HepG2 (cell line): ENCODE data around the gene LAMA5. TPM values are rescaled to one million over a fixed set of nuclear protein-coding genes. Genes with fewer than 3 reads are reported as not detected.

Experiments
- ATAC-seq: fragments of 200-7000 bp; cut with Tn5 transposase; 3 replicates; pipeline ENCODE4 v1.9.1; 2020; ENCODE audit warnings: mild to moderate bottlenecking, moderate library complexity
- BruUV-seq: library from RNA; stranded (reverse); fragments of 400-500 nt; replicated peaks from 2 replicates; lab custom pipeline; 2021; lab: Mats Ljungman, UMichigan
- CTCF ChIA-PET: fragments of 300-600 bp; formaldehyde crosslinking; extraction: SDS; loops from one replicate; lab custom pipeline; 2021; ENCODE audit warnings: low total read pairs, inconsistent platforms, low intra/inter-chr PET ratio; lab: Yijun Ruan, JAX
- POLR2A ChIA-PET: fragments of 350-600 bp; sonication (Branson Sonifier 250); formaldehyde crosslinking; loops from one replicate; lab custom pipeline; 2020; ENCODE audit warnings: antibody characterized with exemption, inconsistent platforms; lab: Yijun Ruan, JAX
- DNase-seq: peaks from one replicate; pipeline ENCODE4 v3.0.0-alpha.2; 2015; ENCODE audit warnings: low spot score
- FAIRE-seq: peaks from 3 replicates; lab custom pipeline; 2011; peaks lifted over from hg19 to GRCh38; lab: Jason Lieb, UNC
- H2AFZ ChIP-seq: one replicate; pipeline ENCODE4 v1.6.1; 2011; ENCODE audit warnings: low read length, inconsistent platforms
- H3K27ac ChIP-seq: fragments of 300-600 bp; 3 replicates; pipeline ENCODE4 v1.8.0; 2011; ENCODE audit warnings: mixed run types, mild to moderate bottlenecking, mixed read lengths, low read length, inconsistent platforms; ENCODE audit not compliant: insufficient read depth; ENCODE audit errors: extremely low read length
- H3K27me3 ChIP-seq, 2 experiments: fragments of 200-600 bp in 1 of 2; 2 replicates in 1 of 2; 3 replicates in 1 of 2; pipeline versions ENCODE4 v1.6.0 to v1.8.0; 2011; ENCODE audit warnings: low read length in 2 of 2, mild to moderate bottlenecking in 2 of 2, moderate library complexity in 2 of 2, inconsistent platforms in 1 of 2; ENCODE audit not compliant: insufficient read depth in 2 of 2, control insufficient read depth in 1 of 2
- H3K36me3 ChIP-seq, 2 experiments: fragments of 200-600 bp in 1 of 2; replicated peaks in 1 of 2; 2 replicates in 1 of 2; 3 replicates in 1 of 2; pipeline versions ENCODE4 v1.5.1 to v1.8.0; 2011; ENCODE audit warnings: low read length in 2 of 2, inconsistent platforms in 1 of 2; ENCODE audit not compliant: insufficient read depth in 2 of 2, control insufficient read depth in 1 of 2
- H3K4me1 ChIP-seq: 2 replicates; pipeline ENCODE4 v1.5.1; 2012; ENCODE audit warnings: low read length, inconsistent platforms; ENCODE audit not compliant: insufficient read depth
- H3K4me2 ChIP-seq: 2 replicates; pipeline ENCODE4 v1.6.0; 2011; ENCODE audit warnings: low read depth, low read length, inconsistent platforms
- H3K4me3 ChIP-seq, 3 experiments: fragments of 200-600 bp in 1 of 3; sonication (generic), shearing (Covaris generic) in 1 of 3; replicated peaks in 1 of 3; 2 replicates each; pipeline ENCODE4 v1.5.1; 2011 to 2016; ENCODE audit warnings: low read length in 3 of 3, inconsistent platforms in 2 of 3, low read depth in 2 of 3, mild to moderate bottlenecking in 2 of 3, control low read depth in 1 of 3, mixed read lengths in 1 of 3; ENCODE audit not compliant: insufficient read depth in 1 of 3
- H3K79me2 ChIP-seq: one replicate; pipeline ENCODE4 v1.6.1; 2011; ENCODE audit warnings: low read length, inconsistent platforms; ENCODE audit not compliant: insufficient read depth
- H3K9ac ChIP-seq: 2 replicates; pipeline ENCODE4 v1.6.0; 2011; ENCODE audit warnings: mild to moderate bottlenecking, low read depth, low read length, inconsistent platforms; ENCODE audit not compliant: insufficient read depth
- H3K9me3 ChIP-seq: 2 replicates; pipeline ENCODE4 v1.5.1; 2012; ENCODE audit warnings: mild to moderate bottlenecking, low read length
- H4K20me1 ChIP-seq: 2 replicates; pipeline ENCODE4 v1.6.0; 2011; ENCODE audit warnings: inconsistent platforms, mild to moderate bottlenecking, low read length, moderate library complexity; ENCODE audit not compliant: insufficient read depth
- BCL6 ChIP-seq: IDR thresholded peaks from 2 replicates; pipeline ENCODE4 v1.6.1; 2016; ENCODE audit warnings: missing genetic modification reagents, missing compliant biosample characterization
- MAFF ChIP-seq: IDR thresholded peaks from 2 replicates; pipeline ENCODE4 v1.6.1; 2011; ENCODE audit warnings: low read depth, low read length, improper control_type of control experiment
- RBFOX2 ChIP-seq: fragments of 200-400 bp; formaldehyde crosslinking; IDR thresholded peaks from 2 replicates; pipeline ENCODE4 v1.6.1; 2017; ENCODE audit warnings: low read depth, mild to moderate bottlenecking, low read length
- ZFP37 ChIP-seq: sonication (generic); formaldehyde crosslinking; IDR thresholded peaks from 2 replicates; pipeline ENCODE4 v1.4.0; 2020; ENCODE audit warnings: missing genetic modification reagents, borderline replicate concordance
- ZNF768 ChIP-seq: sonication (generic); formaldehyde crosslinking; IDR thresholded peaks from 2 replicates; pipeline ENCODE4 v1.4.0; 2020; ENCODE audit warnings: missing genetic modification reagents
- WGBS: methylation state at CpG from one replicate; pipeline ENCODE4 v1.1.6; 2017; ENCODE audit warnings: low lambda C conversion rate; 5-methylcytosine and 5-hydroxymethylcytosine counted together
- in situ Hi-C: cut with HindIII; loops from 2 replicates; pipeline ENCODE4 v1.10.0; 2017; ENCODE audit warnings: low pct_unique_long_range_greater_than_20kb; ENCODE audit not compliant: extremely low pct_ligation_motif_present
- intact Hi-C: fragments of 100-400 bp; cut with micrococcal nuclease; formaldehyde crosslinking; loops from one replicate; pipeline ENCODE4 v1.10.0; 2022; ENCODE audit not compliant: unreplicated experiment
- polyA plus RNA-seq, 8 experiments: library from polyadenylated mRNA; depleted of rRNA in 3 of 8; stranded (reverse) in 7 of 8; unstranded in 1 of 8; fragments of >200 nt; fragmentation: Illumina TruSeq in 4 of 8; extraction: Trizol in 4 of 8; gene quantifications; 2 replicates each; pipeline versions ENCODE4 v1.2.1 to v1.2.3, GENCODE V29; 2011 to 2016; ENCODE audit warnings: low read depth in 4 of 8, missing spikeins in 1 of 8, mixed read lengths in 1 of 8; ENCODE audit not compliant: insufficient read depth in 1 of 8
- total RNA-seq, 5 experiments: library from RNA; depleted of rRNA; stranded (reverse); fragments of >200 nt; fragmentation: Illumina TruSeq; extraction: Trizol; gene quantifications; 2 replicates each; pipeline ENCODE4 v1.2.3, GENCODE V29; 2016; ENCODE audit warnings: low read depth in 1 of 5
- TF ChIP-seq, protein P1 (sequence below): sonication (generic); formaldehyde crosslinking; IDR thresholded peaks from 2 replicates; pipeline ENCODE4 v1.4.0; 2020; ENCODE audit warnings: missing genetic modification reagents
- TF ChIP-seq, protein P2 (sequence below): sonication (generic); formaldehyde crosslinking; IDR thresholded peaks from 2 replicates; pipeline ENCODE4 v1.4.0; 2020; ENCODE audit warnings: mild to moderate bottlenecking, missing genetic modification reagents
- TF ChIP-seq, protein P3 (sequence below): sonication (generic); formaldehyde crosslinking; IDR thresholded peaks from 2 replicates; pipeline ENCODE4 v1.8.0; 2022; ENCODE audit warnings: low read depth, missing genetic modification reagents

The LAMA5 gene
- total and polyA plus RNA-seq, 2 of the 13 experiments (the other 11 are each of a cell fraction or from before 2014, with no cell fraction given), result 21.0 to 44.7 TPM

- Histone ChIP-seq H3K36me3 (peaks cover 66 to 93% of the 10 kb centered on the region in 2 experiments), H3K9ac (no peak overlapping the region), H3K4me1 (no peaks in the 10 kb centered on the region), H3K27me3 (no peaks in the 10 kb centered on the region), H4K20me1 (no peaks in the 10 kb centered on the region), H3K9me3 (no peaks in the 10 kb centered on the region), H3K79me2 (no peaks in the 10 kb centered on the region), H2AFZ (no peak overlapping the region), H3K27ac (no peak overlapping the region), H3K4me3 (no peak overlapping the region), H3K4me2 (no peak overlapping the region)
- CTCF ChIA-PET, result no interaction called here
- DNase-seq (no peak), ATAC-seq (no peak), FAIRE-seq (no peak)
- in situ Hi-C loops (no loop called here), intact Hi-C loops (no loop called here)
- BruUV-seq, result no TSS peak
- TF ChIP-seq MAFF (no peak), ZFP37 (no peak), BCL6 (CRISPR knock-in tag) (no peak), ZNF768 (CRISPR knock-in tag) (peak; percentile 3; the same call in 1 of the 2 replicates), RBFOX2 (0 out of 2 replicates have a peak, but pooled peaks have one; percentile 17)
- TF ChIP-seq, protein P1, sequence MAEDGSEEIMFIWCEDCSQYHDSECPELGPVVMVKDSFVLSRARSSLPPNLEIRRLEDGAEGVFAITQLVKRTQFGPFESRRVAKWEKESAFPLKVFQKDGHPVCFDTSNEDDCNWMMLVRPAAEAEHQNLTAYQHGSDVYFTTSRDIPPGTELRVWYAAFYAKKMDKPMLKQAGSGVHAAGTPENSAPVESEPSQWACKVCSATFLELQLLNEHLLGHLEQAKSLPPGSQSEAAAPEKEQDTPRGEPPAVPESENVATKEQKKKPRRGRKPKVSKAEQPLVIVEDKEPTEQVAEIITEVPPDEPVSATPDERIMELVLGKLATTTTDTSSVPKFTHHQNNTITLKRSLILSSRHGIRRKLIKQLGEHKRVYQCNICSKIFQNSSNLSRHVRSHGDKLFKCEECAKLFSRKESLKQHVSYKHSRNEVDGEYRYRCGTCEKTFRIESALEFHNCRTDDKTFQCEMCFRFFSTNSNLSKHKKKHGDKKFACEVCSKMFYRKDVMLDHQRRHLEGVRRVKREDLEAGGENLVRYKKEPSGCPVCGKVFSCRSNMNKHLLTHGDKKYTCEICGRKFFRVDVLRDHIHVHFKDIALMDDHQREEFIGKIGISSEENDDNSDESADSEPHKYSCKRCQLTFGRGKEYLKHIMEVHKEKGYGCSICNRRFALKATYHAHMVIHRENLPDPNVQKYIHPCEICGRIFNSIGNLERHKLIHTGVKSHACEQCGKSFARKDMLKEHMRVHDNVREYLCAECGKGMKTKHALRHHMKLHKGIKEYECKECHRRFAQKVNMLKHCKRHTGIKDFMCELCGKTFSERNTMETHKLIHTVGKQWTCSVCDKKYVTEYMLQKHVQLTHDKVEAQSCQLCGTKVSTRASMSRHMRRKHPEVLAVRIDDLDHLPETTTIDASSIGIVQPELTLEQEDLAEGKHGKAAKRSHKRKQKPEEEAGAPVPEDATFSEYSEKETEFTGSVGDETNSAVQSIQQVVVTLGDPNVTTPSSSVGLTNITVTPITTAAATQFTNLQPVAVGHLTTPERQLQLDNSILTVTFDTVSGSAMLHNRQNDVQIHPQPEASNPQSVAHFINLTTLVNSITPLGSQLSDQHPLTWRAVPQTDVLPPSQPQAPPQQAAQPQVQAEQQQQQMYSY (CRISPR knock-in tag), result no peak
- TF ChIP-seq, protein P2, sequence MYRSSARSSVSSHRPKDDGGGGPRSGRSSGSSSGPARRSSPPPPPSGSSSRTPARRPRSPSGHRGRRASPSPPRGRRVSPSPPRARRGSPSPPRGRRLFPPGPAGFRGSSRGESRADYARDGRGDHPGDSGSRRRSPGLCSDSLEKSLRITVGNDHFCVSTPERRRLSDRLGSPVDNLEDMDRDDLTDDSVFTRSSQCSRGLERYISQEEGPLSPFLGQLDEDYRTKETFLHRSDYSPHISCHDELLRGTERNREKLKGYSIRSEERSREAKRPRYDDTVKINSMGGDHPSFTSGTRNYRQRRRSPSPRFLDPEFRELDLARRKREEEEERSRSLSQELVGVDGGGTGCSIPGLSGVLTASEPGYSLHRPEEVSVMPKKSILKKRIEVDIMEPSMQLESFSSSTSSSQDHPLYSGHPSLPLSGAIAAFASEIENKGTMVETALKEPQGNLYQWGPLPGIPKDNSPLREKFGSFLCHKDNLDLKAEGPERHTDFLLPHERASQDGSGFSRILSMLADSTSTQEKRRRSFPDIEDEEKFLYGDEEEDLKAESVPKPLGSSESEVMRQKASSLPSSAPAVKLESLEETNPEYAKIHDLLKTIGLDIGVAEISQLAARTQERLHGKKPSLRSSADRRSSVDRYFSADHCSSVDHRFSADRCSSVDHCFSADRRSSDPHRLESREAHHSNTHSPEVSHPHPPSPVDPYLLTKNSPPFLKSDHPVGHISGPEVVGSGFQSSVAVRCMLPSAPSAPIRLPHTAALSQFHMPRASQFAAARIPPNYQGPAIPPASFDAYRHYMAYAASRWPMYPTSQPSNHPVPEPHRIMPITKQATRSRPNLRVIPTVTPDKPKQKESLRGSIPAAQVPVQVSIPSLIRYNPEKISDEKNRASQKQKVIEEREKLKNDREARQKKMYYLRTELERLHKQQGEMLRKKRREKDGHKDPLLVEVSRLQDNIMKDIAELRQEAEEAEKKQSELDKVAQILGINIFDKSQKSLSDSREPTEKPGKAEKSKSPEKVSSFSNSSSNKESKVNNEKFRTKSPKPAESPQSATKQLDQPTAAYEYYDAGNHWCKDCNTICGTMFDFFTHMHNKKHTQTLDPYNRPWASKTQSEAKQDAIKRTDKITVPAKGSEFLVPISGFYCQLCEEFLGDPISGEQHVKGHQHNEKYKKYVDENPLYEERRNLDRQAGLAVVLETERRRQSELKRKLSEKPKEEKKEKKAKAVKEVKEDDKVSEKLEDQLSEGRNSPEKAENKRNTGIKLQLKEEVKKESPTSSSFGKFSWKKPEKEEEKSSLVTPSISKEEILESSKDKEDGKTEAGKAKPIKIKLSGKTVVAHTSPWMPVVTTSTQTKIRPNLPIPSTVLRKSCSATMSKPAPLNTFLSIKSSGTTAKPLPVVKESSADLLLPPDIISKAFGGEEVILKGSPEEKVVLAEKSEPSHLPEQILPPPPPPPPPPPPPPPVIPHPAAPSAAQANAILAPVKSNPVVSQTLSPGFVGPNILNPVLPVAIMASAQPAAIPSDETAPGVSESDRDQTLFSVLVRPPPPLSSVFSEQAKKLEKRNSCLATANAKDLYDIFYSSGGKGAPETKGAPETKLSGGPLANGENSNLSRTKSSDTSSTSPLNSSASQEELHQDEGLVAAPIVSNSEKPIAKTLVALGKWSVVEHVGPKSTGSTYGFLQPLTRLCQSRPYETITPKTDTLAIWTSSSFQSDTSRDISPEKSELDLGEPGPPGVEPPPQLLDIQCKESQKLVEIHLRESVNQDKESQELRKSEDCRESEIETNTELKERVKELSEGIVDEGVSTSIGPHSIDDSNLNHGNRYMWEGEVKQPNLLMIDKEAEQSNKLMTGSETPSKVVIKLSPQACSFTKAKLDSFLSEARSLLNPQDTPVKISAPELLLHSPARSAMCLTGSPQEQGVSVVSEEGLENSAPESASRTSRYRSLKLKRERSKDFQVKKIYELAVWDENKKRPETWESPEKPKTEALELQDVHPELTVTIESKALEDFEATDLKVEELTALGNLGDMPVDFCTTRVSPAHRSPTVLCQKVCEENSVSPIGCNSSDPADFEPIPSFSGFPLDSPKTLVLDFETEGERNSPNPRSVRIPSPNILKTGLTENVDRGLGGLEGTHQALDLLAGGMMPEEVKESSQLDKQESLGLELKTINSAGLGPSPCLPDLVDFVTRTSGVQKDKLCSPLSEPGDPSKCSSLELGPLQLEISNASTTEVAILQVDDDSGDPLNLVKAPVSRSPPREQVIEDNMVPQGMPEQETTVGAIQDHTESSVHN (CRISPR knock-in tag), result no peak
- TF ChIP-seq, protein P3, sequence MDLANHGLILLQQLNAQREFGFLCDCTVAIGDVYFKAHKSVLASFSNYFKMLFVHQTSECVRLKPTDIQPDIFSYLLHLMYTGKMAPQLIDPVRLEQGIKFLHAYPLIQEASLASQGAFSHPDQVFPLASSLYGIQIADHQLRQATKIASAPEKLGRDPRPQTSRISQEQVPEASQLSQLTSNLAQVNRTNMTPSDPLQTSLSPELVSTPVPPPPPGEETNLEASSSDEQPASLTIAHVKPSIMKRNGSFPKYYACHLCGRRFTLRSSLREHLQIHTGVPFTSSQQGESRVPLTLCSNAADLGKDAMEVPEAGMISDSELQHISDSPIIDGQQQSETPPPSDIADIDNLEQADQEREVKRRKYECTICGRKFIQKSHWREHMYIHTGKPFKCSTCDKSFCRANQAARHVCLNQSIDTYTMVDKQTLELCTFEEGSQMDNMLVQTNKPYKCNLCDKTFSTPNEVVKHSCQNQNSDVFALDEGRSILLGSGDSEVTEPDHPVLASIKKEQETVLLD (CRISPR knock-in tag), result no peak
- WGBS, result 94% methylated on average over 12 of the region's 14 CpGs
- POLR2A ChIA-PET, result interaction anchor here (0.8 to 1.2 kb wide), 2 partner anchors 42 to 60 kb away, joined by 3 to 5 read pairs; partner anchors contain the start of gene RPS21
Observed at GRCh38 chr20:62326559-62326958, 40.6 kb downstream of the LAMA5 start.
